ENCODE results near the gene DCAF4L1.

DNA sequence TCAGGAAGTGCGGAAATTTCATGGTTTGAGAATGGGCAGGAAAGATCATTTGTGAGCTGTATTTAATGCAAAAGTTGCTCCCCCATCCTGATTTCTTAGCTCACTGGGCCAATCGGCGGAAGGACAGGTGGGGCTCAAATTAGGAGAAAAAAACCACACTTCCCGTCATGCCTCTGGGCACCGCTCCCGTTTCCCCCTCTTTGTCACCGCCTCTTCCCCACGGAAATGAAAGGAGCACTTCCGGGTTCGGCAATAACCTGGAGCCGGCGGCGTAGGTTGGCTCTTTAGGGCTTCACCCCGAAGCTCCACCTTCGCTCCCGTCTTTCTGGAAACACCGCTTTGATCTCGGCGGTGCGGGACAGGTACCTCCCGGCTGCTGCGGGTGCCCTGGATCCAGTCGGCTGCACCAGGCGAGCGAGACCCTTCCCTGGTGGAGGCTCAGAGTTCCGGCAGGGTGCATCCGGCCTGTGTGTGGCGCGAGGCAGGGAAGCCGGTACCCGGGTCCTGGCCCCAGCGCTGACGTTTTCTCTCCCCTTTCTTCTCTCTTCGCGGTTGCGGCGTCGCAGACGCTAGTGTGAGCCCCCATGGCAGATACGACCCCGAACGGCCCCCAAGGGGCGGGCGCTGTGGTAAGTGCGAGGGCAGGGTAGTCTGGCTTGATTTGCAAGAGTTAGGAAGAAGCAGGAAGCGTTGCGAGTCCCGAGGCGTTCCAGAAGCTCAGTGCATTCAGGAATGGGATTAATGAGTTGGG is 46.5 kb upstream of the DCAF4L1 start, which contains the start of gene TMEM33:
- peak in 2 of 4 donors; percentile 19 to 69 for TF ChIP-seq POLR2A (IDR thresholded peaks at IDR 0.05)
- TF ChIP-seq, protein P1, sequence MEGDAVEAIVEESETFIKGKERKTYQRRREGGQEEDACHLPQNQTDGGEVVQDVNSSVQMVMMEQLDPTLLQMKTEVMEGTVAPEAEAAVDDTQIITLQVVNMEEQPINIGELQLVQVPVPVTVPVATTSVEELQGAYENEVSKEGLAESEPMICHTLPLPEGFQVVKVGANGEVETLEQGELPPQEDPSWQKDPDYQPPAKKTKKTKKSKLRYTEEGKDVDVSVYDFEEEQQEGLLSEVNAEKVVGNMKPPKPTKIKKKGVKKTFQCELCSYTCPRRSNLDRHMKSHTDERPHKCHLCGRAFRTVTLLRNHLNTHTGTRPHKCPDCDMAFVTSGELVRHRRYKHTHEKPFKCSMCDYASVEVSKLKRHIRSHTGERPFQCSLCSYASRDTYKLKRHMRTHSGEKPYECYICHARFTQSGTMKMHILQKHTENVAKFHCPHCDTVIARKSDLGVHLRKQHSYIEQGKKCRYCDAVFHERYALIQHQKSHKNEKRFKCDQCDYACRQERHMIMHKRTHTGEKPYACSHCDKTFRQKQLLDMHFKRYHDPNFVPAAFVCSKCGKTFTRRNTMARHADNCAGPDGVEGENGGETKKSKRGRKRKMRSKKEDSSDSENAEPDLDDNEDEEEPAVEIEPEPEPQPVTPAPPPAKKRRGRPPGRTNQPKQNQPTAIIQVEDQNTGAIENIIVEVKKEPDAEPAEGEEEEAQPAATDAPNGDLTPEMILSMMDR (IDR thresholded peaks at IDR 0.05) = peak in 3 of 7 experiments; percentile 11 to 36 (median 16)
- no peak for TF ChIP-seq EP300 (IDR thresholded peaks at IDR 0.05)

Data from stomach (tissue), 4 donors.